ENCODE data around the gene SLU7.

The SLU7 gene

DNA sequence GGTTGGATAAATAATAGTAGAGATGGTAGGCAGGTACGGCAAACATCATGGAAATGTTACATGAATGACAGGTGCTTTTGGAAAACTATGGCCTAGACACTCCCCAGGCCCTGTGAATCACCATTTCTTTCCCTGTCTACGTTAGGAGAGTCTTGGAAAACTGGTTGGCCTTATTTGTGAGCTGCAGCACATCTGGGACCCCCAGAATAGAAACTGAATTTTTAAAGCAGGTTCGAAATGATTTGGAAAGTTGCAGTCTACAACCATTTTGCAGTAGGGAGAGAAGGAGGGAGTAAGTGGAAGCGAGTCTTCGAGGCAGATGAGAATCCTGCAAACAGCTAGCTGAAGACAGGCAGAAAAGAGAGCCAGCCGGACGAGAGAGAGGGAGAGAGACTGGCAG is 61.5 kb downstream of the SLU7 start:
- DNase-seq (ENCODE audit: extremely low read depth, insufficient read length) = no peak
- Histone ChIP-seq H3K27me3 (replicated peaks; ENCODE audit: control insufficient read depth, insufficient read depth, low read length) (no peaks in the 10 kb centered on the region), H3K4me3 (replicated peaks; ENCODE audit: low read depth, low read length) (no peak overlapping the region), H3K36me3 (ENCODE audit: control insufficient read depth, insufficient read depth, low read length) (no peaks in the 10 kb centered on the region)
- TF ChIP-seq, protein P1, sequence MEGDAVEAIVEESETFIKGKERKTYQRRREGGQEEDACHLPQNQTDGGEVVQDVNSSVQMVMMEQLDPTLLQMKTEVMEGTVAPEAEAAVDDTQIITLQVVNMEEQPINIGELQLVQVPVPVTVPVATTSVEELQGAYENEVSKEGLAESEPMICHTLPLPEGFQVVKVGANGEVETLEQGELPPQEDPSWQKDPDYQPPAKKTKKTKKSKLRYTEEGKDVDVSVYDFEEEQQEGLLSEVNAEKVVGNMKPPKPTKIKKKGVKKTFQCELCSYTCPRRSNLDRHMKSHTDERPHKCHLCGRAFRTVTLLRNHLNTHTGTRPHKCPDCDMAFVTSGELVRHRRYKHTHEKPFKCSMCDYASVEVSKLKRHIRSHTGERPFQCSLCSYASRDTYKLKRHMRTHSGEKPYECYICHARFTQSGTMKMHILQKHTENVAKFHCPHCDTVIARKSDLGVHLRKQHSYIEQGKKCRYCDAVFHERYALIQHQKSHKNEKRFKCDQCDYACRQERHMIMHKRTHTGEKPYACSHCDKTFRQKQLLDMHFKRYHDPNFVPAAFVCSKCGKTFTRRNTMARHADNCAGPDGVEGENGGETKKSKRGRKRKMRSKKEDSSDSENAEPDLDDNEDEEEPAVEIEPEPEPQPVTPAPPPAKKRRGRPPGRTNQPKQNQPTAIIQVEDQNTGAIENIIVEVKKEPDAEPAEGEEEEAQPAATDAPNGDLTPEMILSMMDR (IDR thresholded peaks at IDR 0.05; ENCODE audit: insufficient read depth, low read length, poor library complexity, severe bottlenecking) = no peak

DNA sequence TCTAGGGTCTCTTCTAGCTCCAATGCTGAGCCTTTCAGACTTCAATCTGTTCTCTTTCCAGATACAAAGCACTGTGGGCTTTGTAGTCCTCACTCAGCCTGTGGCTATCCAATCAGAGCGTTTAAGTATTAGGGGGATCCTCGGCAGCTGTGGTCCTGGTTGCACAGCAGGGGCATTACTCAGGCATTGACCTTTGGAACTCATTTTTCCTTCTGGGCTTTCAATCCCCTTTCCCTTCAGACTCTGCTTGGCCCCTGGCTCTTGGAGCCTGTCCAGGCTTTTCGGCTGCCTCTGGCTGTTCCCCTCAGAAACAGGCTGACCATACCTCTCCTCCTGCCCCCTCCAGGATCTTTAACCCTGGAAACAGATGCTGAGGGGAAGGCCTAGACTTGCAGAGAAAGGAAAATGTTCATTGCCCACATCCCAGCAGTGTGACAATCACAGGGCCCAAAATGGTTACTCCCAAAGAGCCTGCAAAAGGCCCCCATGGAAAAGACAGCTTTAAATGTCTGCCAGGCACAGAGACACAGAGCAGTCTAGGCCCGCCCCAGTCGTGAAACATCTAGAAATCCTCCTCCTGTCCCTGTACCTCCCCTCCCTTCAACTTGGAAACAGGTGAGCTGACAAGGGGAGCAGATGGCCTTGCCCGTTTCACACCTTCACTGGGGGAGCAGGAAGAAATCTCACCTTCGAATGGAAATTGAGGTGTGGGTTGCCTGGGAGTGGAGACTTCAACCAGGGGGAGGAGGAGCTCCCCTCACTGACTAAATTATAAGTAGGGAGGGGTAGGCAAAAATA is 62.1 kb downstream of the SLU7 start:
- Histone ChIP-seq H3K4me3 (replicated peaks; ENCODE audit: low read depth, low read length) (no peak overlapping the region), H3K27me3 (replicated peaks; ENCODE audit: control insufficient read depth, insufficient read depth, low read length) (no peaks in the 10 kb centered on the region), H3K36me3 (ENCODE audit: control insufficient read depth, insufficient read depth, low read length) (no peaks in the 10 kb centered on the region)
- TF ChIP-seq, protein P1 (IDR thresholded peaks at IDR 0.05; ENCODE audit: insufficient read depth, low read length, poor library complexity, severe bottlenecking) = no peak
- DNase-seq (ENCODE audit: extremely low read depth, insufficient read length) = no peak

DNA sequence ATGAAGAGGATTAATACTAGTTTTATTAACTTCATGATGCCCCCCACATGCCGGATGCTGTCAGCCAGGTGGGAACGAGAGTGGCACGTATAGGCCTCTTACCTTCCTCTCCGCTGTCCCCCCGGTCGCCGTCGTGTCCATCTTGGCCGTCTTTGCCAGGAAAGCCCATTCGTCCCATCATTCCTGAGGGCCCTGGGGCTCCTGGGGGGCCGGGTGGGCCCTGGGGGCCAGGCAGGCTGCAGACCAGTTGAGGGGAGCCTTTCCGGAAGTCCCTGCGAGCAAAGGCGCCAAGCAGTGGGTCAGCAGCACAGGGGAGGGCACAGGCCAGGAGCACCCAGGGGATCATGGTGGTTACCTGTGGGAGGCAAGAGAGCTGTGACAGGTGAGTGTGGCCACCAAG is 64.2 kb downstream of the SLU7 start:
- no peak for DNase-seq (ENCODE audit: extremely low read depth, insufficient read length)
- Histone ChIP-seq H3K4me3 (replicated peaks; ENCODE audit: low read depth, low read length) (no peak overlapping the region), H3K27me3 (replicated peaks; ENCODE audit: control insufficient read depth, insufficient read depth, low read length) (no peaks in the 10 kb centered on the region), H3K36me3 (ENCODE audit: control insufficient read depth, insufficient read depth, low read length) (no peaks in the 10 kb centered on the region)
- TF ChIP-seq, protein P1 (IDR thresholded peaks at IDR 0.05; ENCODE audit: insufficient read depth, low read length, poor library complexity, severe bottlenecking) = no peak

DNA sequence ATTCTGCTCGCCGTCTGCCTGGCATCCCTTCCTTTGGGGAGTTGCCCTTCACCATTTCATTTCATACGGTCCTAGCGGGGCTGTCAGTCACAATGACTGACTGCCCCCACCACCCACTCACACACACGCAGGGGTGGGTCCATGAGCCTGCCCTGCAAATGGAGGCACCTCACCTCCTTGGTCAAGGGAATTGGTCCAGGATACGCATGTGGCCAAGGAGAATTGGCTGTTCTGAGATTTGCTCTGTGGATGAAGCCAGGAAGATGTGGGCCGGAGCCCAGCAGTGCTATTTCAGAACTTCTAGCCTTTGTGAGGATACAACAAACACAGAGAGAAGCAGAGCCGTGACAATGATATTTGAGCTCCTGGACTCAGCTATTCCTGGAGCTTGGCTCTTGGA is 65.5 kb downstream of the SLU7 start:
- no peak for DNase-seq (ENCODE audit: extremely low read depth, insufficient read length)
- Histone ChIP-seq H3K36me3 (ENCODE audit: control insufficient read depth, insufficient read depth, low read length) (no peaks in the 10 kb centered on the region), H3K27me3 (replicated peaks; ENCODE audit: control insufficient read depth, insufficient read depth, low read length) (no peaks in the 10 kb centered on the region), H3K4me3 (replicated peaks; ENCODE audit: low read depth, low read length) (no peak overlapping the region)
- TF ChIP-seq, protein P1 (IDR thresholded peaks at IDR 0.05; ENCODE audit: insufficient read depth, low read length, poor library complexity, severe bottlenecking) = no peak

DNA sequence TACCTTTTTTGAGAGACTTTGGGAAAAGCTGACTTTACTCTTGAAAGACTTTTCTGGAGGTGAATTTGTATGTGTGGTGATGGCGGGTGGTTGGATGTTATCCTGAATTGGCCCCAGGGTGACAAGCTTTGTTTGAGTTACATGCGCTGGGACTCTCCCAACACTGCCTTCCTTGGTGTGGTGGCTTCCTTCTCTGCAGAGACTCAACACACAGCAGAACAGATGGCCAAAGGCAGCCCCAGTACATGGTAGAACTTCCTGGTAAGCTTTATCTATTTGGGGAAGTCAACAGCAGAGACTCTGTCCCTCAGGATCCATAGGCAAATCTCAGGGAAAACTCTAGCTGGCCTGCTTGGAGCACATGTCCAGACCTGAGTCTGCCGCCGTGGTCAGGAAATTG is 66.6 kb downstream of the SLU7 start:
- DNase-seq (ENCODE audit: extremely low read depth, insufficient read length) = no peak
- H3K36me3 ChIP-seq (ENCODE audit: control insufficient read depth, insufficient read depth, low read length) = no peaks in the 10 kb centered on the region
- no peaks in the 10 kb centered on the region for H3K27me3 ChIP-seq (replicated peaks; ENCODE audit: control insufficient read depth, insufficient read depth, low read length)
- TF ChIP-seq, protein P1 (IDR thresholded peaks at IDR 0.05; ENCODE audit: insufficient read depth, low read length, poor library complexity, severe bottlenecking) = no peak
- H3K4me3 ChIP-seq (replicated peaks; ENCODE audit: low read depth, low read length) = no peak overlapping the region
